ENCODE measurements around the gene GALNT5.

DNA sequence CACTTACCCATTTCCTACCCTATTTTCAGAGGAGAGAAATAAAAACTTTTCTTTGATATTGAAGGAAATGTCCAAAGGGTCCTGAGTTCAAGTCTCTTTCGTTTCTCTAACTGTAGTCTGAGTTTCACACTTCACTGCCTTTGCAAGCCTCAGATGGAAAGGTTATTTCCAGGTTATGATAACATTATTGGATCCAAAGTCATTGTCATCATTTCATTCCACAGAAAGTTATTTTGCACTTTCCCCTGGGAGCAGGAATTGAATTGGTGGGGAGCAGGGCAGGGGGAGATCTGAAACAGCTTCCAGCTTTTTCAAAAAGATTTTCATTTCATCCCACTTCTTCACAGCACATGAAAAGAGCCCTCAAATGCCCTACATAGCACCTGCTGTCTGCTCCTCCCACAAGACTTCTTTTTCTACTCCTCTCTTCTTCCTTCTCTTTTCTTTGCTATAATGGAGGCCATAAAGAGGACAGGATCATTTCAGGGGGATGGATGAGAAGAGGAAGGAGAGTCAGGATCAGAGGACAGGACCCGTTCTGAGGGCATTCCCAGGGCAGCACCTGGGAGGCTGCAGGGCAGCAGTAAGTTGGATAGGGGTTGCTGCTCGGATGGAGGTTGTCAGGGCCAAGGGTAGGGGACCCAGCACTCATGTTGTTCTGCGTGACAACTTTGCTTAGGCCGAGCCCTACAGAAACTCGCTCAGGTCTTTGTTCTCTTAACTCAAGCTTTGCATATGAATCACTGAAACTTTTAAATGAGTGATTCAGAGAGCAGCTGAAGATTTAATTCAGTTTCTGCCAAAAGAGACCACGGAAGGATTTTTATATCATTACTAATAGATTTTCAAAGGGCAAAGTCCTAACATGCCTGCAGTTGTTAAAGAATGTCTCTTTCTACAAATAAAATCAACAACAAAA is 11.4 kb upstream of the GALNT5 start:
- TF ChIP-seq POLR2AphosphoS5 (IDR thresholded peaks at IDR 0.05; ENCODE audit: low read depth, low read length): no peak
- TF ChIP-seq, protein P1, sequence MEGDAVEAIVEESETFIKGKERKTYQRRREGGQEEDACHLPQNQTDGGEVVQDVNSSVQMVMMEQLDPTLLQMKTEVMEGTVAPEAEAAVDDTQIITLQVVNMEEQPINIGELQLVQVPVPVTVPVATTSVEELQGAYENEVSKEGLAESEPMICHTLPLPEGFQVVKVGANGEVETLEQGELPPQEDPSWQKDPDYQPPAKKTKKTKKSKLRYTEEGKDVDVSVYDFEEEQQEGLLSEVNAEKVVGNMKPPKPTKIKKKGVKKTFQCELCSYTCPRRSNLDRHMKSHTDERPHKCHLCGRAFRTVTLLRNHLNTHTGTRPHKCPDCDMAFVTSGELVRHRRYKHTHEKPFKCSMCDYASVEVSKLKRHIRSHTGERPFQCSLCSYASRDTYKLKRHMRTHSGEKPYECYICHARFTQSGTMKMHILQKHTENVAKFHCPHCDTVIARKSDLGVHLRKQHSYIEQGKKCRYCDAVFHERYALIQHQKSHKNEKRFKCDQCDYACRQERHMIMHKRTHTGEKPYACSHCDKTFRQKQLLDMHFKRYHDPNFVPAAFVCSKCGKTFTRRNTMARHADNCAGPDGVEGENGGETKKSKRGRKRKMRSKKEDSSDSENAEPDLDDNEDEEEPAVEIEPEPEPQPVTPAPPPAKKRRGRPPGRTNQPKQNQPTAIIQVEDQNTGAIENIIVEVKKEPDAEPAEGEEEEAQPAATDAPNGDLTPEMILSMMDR (IDR thresholded peaks at IDR 0.05): no peak
- no peak for TF ChIP-seq SIN3A (IDR thresholded peaks at IDR 0.05; ENCODE audit: borderline replicate concordance, insufficient read depth, low read depth, low read length)

All from Panc1 (cell line).